Stimulated activated memory B cell treated with anti-CD40 and anti-IgM and Interleukin-4, amounts not matched to agents 10 μg/mL and 1 μg/mL and 100 μg/mL, for 72 hours (primary cell): ENCODE measurements around the gene GADD45B.
"Not testable (repeated sequence)": the region's sequence is repeated elsewhere in the genome, so short reads cannot be mapped to it uniquely, and the experiment has no call there.

Experiments used
- ATAC-seq: fragments of 150-1000 bp; cut with Tn5 transposase; 2 replicates; pipeline ENCODE4 v1.10.0; 2021
- H3K27ac Mint-ChIP-seq: one replicate; pipeline ENCODE4 v1.8.0; 2022; ENCODE audit warnings: mild to moderate bottlenecking, mixed read lengths
- H3K27me3 Mint-ChIP-seq: one replicate; pipeline ENCODE4 v1.8.0; 2022; ENCODE audit warnings: mixed read lengths
- H3K36me3 Mint-ChIP-seq: one replicate; pipeline ENCODE4 v1.8.0; 2022; ENCODE audit warnings: mixed read lengths
- H3K4me1 Mint-ChIP-seq: one replicate; pipeline ENCODE4 v1.8.0; 2022; ENCODE audit warnings: mixed read lengths
- H3K4me3 Mint-ChIP-seq: one replicate; pipeline ENCODE4 v1.8.0; 2022; ENCODE audit warnings: mild to moderate bottlenecking, moderate library complexity, mixed read lengths
- H3K9me3 Mint-ChIP-seq: one replicate; pipeline ENCODE4 v1.8.0; 2022; ENCODE audit warnings: mixed read lengths

The GADD45B gene

DNA sequence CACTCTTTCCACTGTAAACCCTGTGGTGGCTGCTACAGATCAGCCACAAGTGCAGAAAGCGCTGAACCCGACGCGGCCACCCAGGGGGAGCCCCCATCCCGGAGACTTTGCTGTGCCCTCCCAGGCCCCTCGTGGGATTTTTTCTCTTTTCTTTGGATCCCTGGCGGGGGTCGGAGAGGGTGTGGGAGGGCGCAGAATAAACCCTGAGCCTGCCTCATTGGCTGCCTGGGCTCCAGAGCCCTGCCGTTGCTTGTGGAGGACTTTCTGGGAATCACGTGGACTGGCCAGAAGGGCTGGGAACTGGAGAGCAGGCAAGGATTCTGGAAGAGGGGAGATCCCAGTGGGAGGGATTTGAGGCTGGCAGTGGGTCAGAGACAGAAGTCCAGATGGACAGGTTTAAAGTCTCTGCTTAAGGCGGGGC lies 24.9 kb downstream of the GADD45B start:
- Mint-ChIP-seq H3K4me1 (peaks cover 13% of the 10 kb centered on the region), H3K27me3 (peaks cover 11% of the 10 kb centered on the region)

DNA sequence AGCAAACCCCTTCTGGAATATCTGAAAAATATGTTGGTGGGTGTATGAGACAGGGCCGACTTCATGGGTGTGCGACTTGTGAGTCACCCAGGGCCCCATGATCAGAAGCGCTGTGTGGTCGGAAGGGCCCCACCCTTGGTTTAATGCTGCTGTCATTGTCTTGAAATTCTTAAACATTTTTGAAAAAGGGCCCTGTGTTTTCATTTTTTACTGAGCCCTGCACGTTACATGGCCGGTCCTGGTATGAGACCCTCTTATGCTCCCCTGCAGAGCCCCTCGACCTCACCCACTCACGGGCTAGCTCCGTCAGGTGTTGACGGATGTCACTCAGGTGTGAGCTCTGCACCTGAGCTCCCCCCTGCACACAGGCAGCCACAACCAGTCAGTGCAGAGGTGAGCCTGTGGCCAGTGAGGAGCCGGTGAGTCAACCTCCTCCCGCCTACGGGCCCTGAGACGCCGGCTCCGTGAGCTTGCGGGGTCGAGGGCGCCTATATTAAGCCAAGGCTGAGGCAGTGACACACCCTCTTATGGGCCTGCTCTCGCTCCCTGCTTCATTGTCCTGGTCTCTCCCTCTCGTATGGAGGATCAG lies 27.7 kb downstream of the GADD45B start:
- Mint-ChIP-seq H3K27me3 (peaks cover 11% of the 10 kb centered on the region), H3K4me1 (peaks cover 29% of the 10 kb centered on the region), H3K36me3 (no peaks in the 10 kb centered on the region), H3K27ac (no peak overlapping the region), H3K9me3 (no peaks in the 10 kb centered on the region), H3K4me3 (peak overlapping the region; percentile 39)
- peak; percentile 80 for ATAC-seq

More for the DNA sequence above, 24.9 kb downstream of the GADD45B start:
- H3K36me3 Mint-ChIP-seq = no peaks in the 10 kb centered on the region
- no peak for ATAC-seq
- no peaks in the 10 kb centered on the region for H3K9me3 Mint-ChIP-seq
- no peak overlapping the region for H3K4me3 Mint-ChIP-seq
- H3K27ac Mint-ChIP-seq = no peak overlapping the region

DNA sequence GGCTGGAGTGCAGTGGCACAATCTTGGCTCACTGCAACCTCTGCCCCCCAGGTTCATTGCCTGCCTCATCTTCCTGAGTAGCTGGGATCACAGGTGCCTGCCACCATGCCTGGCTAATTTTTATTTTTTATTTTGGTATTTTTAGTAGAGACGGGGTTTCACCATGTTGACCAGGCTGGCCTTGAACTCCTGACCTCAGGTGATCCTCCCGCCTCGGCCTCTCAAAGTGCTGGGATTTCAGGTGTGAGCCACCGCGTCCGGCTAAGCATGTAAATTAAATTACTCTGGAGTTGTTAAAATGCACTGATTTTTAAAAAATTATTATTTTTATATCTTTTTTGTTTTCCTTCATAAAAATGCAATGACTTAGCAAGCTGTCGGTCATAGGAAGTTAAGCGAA lies 30.7 kb downstream of the GADD45B start:
- H3K36me3 Mint-ChIP-seq, H3K9me3 Mint-ChIP-seq, ATAC-seq, H3K4me3 Mint-ChIP-seq, H3K27ac Mint-ChIP-seq, H3K27me3 Mint-ChIP-seq: not testable (repeated sequence)
- peaks cover 42% of the 10 kb centered on the region for H3K4me1 Mint-ChIP-seq

- Mint-ChIP-seq H3K27ac (peak overlapping the region; percentile 18), H3K4me3 (no peak overlapping the region), H3K27me3 (no peaks in the 10 kb centered on the region), H3K9me3 (peaks cover 3% of the 10 kb centered on the region), H3K4me1 (peaks cover 46% of the 10 kb centered on the region), H3K36me3 (no peaks in the 10 kb centered on the region)
- no peak for ATAC-seq
These were observed 31.2 kb downstream of the GADD45B start for GRCh38 chr19:2507109-2507508.

DNA sequence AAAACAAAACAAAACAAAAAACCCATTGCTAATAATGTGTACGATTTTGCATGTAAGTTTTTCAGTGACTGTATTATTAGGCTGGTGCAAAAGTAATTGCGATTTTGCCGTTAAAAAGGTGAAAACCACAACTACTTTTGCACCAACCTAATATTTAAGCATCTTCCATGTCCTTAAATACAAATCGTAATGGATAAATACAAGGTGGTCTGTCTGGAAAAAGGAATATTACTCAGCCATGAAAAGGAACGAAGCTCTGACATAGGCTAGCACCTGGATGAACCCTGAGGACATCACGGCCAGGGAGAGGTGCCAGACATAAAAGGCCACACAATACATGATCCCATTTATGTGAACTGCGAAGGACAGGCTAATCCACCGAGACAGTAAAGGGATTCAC lies 33.2 kb downstream of the GADD45B start:
- H3K27ac Mint-ChIP-seq = no peak overlapping the region
- H3K36me3 Mint-ChIP-seq = no peaks in the 10 kb centered on the region
- peaks cover 3% of the 10 kb centered on the region for H3K9me3 Mint-ChIP-seq
- no peak overlapping the region for H3K4me3 Mint-ChIP-seq
- peaks cover 45% of the 10 kb centered on the region for H3K4me1 Mint-ChIP-seq
- no peak for ATAC-seq
- no peaks in the 10 kb centered on the region for H3K27me3 Mint-ChIP-seq

DNA sequence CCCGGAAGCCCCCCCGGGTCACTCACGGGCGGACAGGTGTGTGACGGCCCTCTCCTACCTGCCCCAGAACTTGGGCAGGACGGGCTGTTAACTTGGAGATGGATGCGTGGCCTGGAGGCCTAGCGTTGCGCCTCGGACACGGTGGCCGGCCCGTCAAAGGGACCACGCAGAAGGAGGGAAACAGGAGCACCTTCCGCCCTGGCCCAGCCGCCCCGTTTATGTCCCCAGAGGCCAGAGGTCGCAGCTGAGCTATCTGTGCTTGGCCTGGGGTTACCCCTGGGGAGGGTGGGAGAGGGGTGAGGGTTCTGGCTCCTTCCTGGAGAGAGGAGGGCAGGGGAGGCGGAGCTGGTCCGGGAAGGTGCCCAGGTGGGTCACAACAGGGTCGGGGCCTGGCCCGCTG lies 35.6 kb downstream of the GADD45B start:
- Mint-ChIP-seq H3K27ac (peak overlapping the region; percentile 75), H3K9me3 (peaks cover 3% of the 10 kb centered on the region)
- peak; percentile 85 for ATAC-seq

DNA sequence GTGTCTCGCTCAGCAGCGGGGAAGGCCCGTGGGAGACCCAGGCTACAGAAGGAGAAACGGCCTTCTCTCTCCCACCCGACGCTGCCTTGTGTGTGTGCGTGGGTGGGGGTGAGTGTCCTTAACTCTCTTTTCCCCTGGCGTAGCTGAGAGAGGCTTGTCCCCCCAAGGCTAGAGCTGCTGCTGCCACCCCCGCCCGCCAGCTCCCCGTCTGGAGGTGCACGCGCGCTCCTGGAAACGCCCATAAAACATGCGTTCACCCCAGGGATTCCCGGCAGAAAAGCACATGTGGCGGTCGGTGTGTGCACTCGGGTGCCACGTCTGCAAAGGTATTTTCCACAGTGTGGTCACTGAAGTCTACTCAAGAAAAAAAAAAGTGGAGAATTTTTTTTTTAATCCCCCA lies 36.1 kb downstream of the GADD45B start:
- Mint-ChIP-seq H3K4me1 (peaks cover 42% of the 10 kb centered on the region), H3K36me3 (peaks cover 10% of the 10 kb centered on the region), H3K4me3 (peak overlapping the region; percentile 53), H3K27me3 (no peaks in the 10 kb centered on the region), H3K9me3 (peaks cover 3% of the 10 kb centered on the region), H3K27ac (peak overlapping the region; percentile 75)
- ATAC-seq = peak; percentile 81

More for the DNA sequence above, 35.6 kb downstream of the GADD45B start:
- Mint-ChIP-seq H3K27me3 (no peaks in the 10 kb centered on the region), H3K4me1 (peaks cover 42% of the 10 kb centered on the region), H3K36me3 (peaks cover 10% of the 10 kb centered on the region), H3K4me3 (peak overlapping the region; percentile 53)

DNA sequence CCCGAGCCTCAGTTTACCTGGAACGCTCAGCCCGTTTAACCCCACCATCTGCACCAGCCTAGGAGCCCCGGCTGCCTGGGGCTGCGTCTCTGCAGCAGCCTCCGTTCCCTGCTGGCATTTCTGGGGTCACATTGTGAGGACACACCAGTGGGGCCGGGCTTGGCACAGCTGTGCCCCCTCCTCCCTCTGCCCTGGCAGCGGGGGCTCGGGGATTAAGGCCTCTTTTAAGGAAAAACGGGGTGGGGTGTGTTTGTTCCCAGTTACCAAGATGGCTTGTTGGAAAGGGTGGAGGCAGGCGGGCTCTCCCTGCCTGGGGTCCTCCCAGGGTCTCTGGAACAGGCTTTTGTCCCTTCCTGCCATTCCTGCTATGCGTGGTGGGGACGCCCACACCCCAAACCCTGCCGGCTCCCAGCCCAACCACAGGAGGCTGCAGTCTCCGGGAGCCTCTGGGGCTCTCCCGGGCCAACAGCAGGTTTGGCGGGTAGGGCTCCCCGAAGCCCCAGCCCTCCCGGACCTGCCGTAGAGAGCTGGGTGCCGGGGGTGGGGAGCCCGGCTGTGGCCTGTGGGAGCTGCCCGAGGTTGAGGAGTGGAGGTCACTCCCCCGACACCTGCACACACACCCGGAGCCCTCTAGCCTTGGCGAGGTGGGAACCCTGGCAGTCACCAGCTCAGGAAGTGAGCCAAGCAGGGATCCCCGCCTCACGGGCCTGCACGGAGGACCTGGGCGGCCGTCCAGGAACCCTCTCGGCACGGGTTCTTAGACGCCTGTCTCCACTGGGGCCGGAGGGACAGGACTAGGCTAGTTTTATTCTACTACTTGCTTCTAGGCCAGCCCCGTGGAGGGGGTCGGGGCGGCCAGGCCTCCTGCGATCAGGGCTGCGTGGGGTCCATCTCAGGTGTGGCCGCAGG lies 36.9 kb downstream of the GADD45B start:
- peaks cover 3% of the 10 kb centered on the region for H3K9me3 Mint-ChIP-seq
- H3K4me3 Mint-ChIP-seq = no peak overlapping the region
- H3K27me3 Mint-ChIP-seq = no peaks in the 10 kb centered on the region
- ATAC-seq = no peak
- peaks cover 34% of the 10 kb centered on the region for H3K4me1 Mint-ChIP-seq
- H3K27ac Mint-ChIP-seq = peak overlapping the region; percentile 75
- H3K36me3 Mint-ChIP-seq = peaks cover 10% of the 10 kb centered on the region

GRCh38 chr19:2514981-2515518 lies 39.1 kb downstream of the GADD45B start:
- H3K27ac Mint-ChIP-seq = no peak overlapping the region
- ATAC-seq = no peak
- H3K9me3 Mint-ChIP-seq = no peaks in the 10 kb centered on the region
- H3K36me3 Mint-ChIP-seq = peaks cover 16% of the 10 kb centered on the region
- H3K4me3 Mint-ChIP-seq = no peak overlapping the region
- peaks cover 24% of the 10 kb centered on the region for H3K4me1 Mint-ChIP-seq
- no peaks in the 10 kb centered on the region for H3K27me3 Mint-ChIP-seq

DNA sequence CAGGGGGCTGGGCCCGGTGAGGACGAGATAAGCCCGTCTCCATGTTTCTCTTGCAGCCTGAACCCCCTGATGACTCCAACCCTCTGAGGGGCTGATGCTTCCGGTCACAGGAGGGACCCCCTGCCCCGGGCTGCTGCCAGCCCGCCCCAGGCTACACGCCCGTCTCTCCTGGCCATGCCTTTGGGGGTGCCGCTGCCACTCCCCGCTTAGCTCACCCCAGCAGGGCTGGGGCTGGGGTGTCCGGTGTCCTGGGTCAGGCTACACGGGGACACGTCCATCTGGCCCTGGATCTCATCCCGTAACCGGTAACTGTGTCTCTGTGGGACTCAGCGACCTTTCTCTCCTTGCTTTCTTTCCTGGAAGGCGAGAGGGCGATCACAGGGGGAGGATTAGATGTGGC lies 40.8 kb downstream of the GADD45B start:
- Mint-ChIP-seq H3K9me3 (no peaks in the 10 kb centered on the region), H3K4me3 (no peak overlapping the region), H3K36me3 (peaks cover 18% of the 10 kb centered on the region), H3K27me3 (no peaks in the 10 kb centered on the region), H3K4me1 (peaks cover 15% of the 10 kb centered on the region), H3K27ac (no peak overlapping the region)
- no peak for ATAC-seq

GRCh38 chr19:2517881-2518601 lies 42.1 kb downstream of the GADD45B start:
- H3K9me3 Mint-ChIP-seq = no peaks in the 10 kb centered on the region
- ATAC-seq = no peak
- H3K4me1 Mint-ChIP-seq = peaks cover 9% of the 10 kb centered on the region
- peaks cover 20% of the 10 kb centered on the region for H3K36me3 Mint-ChIP-seq
- no peaks in the 10 kb centered on the region for H3K27me3 Mint-ChIP-seq
- H3K4me3 Mint-ChIP-seq = no peak overlapping the region
- no peak overlapping the region for H3K27ac Mint-ChIP-seq

DNA sequence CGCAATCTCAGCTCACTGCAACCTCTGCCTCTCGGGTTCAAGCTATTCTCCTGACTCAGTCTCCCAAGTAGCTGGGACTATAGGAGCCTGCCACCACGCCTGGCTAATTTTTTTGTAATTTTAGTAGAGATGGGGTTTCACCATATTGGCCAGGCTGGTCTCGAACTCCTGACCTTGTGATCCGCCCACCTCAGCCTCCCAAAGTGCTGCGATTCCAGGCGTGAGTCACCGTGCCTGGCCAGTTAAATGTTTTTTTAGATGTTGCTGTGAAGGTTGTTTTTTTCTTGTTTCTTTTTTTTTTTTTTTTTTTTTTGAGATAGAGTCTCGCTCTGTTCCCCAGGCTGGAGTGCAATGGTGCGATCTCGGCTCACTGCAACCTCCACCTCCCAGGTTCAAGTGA lies 42.9 kb downstream of the GADD45B start:
- peaks cover 12% of the 10 kb centered on the region for H3K4me1 Mint-ChIP-seq
- ATAC-seq, H3K4me3 Mint-ChIP-seq, H3K9me3 Mint-ChIP-seq, H3K27me3 Mint-ChIP-seq, H3K27ac Mint-ChIP-seq: not testable (repeated sequence)
- peaks cover 20% of the 10 kb centered on the region for H3K36me3 Mint-ChIP-seq

DNA sequence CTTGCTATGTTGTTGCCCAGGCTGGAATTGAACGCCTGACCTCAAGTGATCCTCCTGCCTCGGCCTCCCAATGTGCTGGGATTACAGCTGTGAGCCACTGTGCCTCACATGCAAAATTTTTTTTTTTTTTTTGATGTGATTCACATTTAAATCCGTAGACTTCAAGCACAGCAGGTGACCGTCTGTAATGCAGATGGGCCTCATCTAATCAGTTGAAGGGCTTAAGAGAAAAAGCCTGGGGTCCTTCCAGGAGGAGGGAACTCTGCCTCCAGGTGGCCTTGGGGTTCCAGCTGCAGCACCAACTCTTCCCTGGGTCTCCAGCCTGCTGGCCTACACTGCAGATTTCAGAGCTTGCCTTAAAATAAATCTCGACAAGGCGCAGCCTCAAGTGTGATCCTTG lies 43.6 kb downstream of the GADD45B start:
- Mint-ChIP-seq H3K27ac (no peak overlapping the region), H3K36me3 (peaks cover 17% of the 10 kb centered on the region), H3K27me3 (no peaks in the 10 kb centered on the region), H3K4me1 (peaks cover 18% of the 10 kb centered on the region), H3K9me3 (no peaks in the 10 kb centered on the region), H3K4me3 (no peak overlapping the region)
- ATAC-seq = no peak

DNA sequence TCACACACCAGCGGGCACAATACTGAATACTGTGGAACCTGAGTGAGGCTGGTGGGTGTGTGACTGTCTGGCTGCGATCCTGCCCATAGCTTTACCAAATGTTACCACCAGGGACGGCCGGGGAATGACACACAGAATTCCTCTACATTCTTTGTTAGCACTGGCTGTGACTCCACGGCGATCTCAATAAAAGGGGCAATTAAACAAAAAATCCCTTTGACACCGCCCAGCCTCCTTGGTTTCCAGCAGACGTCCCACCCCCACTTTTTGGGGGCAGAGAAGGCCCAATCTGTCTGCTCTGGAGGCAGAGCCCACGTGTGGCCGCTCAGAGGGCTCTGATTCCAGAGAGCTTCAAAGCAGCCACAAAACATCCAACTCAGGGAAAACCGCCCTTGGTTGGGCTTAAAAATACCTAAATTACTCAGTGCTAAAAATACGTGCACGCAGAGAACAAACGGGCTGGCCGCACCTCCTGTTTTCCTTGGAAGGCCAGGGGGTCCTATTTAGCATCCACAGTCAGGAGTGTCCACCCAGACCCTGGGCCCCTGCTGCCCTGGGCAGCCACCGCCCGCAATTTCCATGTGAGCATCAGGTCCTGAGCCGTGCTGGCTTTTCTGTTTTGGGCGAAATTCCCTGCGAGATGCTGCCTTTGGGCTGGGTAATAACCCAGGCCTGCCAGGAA lies 47.8 kb downstream of the GADD45B start:
- peaks cover 5% of the 10 kb centered on the region for H3K36me3 Mint-ChIP-seq
- peaks cover 19% of the 10 kb centered on the region for H3K4me1 Mint-ChIP-seq
- H3K27ac Mint-ChIP-seq = no peak overlapping the region
- no peak for ATAC-seq
- H3K27me3 Mint-ChIP-seq = no peaks in the 10 kb centered on the region
- no peaks in the 10 kb centered on the region for H3K9me3 Mint-ChIP-seq
- H3K4me3 Mint-ChIP-seq = no peak overlapping the region
